GM10266 (cell line): Measurements from ENCODE around the gene TWF1.

ENCODE experiments used
- DNase-seq: peaks from one replicate; pipeline ENCODE4 v3.0.0; 2012; ENCODE audit errors: extremely low spot score
- CTCF ChIP-seq: IDR thresholded peaks from 2 replicates; pipeline ENCODE4 v1.5.1; 2012; ENCODE audit warnings: mild to moderate bottlenecking, low read depth; ENCODE audit not compliant: control insufficient read depth, insufficient read depth; ENCODE audit errors: missing control alignments

TWF1 gene

GRCh38 chr12:43806737-43807072, 588 bp upstream of the TWF1 start:
- DNase-seq, result peak; percentile 11
- TF ChIP-seq CTCF, result no peak

DNA sequence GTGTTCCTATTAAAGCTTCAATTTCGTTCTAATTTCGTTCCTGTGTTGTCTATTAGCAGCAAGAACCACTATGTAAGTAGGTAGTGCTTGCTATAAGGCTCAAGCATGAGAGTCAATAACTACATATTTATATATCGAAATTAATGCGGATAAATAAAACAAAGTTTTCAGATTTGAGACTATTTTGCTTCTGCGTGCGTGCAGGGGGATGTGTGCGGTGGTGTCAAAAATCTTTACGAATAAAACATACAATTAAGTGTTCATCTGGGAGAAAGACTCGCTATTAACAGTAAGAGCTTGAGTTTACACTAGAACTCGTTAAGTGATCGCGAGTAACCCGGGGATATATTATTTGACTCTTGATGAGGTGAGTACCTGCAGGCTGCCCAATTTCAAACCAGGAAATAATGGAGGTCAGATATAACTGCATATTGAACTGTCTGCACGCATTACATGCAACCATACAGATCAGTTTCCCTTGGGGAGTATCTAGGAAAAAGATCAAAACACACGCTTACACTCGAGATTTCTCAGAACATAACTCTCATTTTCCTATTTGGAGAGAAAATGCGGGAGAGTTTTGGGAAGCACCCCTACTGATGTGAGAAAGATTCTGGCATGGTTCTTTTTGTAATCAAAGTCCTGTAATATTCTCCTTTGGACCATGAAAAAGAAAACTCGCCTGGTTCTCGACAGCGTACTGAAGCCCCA, 813 bp downstream of the TWF1 start:
- peak; percentile 32 for DNase-seq
- no peak for TF ChIP-seq CTCF

- no peak for DNase-seq
- no peak for TF ChIP-seq CTCF
These were observed 8.4 kb downstream of the TWF1 start for GRCh38 chr12:43797561-43798217.

DNA sequence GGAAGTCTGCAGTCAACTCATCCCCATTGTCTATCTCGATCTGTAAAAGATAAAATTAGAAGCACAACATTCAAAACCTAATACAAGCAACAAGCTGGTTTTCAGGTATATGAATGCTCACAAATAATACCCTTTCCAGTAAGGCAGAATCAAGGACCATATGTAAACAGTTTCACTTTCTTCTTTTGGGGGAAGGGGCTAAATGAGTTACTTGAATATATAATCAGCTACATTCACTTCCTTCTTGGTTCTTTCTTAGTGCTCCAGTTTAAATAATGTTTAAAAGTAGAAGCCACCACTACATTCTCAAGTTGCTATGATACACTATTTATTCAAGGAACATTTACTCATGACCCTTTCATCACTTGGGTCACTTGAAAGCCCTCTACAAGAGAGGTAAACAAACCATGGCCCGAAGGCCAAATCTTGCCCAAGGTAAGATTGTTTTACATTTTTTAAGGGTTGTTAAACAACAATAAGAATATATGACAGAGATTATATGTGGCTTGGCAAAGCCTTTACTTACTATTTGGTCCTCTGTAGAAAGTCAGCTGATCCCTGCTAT, 10.3 kb downstream of the TWF1 start:
- DNase-seq, result no peak
- no peak for TF ChIP-seq CTCF

DNA sequence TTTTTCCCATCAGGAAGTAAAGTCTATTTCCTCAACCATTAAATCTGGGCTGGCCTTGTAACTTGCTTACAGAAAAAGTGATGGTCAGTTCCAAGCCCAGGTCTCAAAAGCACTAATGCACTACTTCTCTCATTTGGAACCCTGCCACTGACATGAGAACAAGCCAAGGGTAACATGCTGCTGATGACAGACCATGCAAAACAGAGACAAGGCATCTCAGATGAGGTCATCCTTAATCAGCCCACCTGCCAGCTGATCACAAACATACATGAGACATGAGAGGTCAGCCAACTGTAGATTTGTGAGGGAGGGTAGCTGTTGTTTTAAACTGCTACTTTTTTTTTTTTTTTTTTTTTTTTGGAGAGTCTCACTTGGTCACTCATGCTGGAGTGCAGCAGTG, 16.2 kb downstream of the TWF1 start:
- no peak for DNase-seq
- TF ChIP-seq CTCF, result no peak

DNA sequence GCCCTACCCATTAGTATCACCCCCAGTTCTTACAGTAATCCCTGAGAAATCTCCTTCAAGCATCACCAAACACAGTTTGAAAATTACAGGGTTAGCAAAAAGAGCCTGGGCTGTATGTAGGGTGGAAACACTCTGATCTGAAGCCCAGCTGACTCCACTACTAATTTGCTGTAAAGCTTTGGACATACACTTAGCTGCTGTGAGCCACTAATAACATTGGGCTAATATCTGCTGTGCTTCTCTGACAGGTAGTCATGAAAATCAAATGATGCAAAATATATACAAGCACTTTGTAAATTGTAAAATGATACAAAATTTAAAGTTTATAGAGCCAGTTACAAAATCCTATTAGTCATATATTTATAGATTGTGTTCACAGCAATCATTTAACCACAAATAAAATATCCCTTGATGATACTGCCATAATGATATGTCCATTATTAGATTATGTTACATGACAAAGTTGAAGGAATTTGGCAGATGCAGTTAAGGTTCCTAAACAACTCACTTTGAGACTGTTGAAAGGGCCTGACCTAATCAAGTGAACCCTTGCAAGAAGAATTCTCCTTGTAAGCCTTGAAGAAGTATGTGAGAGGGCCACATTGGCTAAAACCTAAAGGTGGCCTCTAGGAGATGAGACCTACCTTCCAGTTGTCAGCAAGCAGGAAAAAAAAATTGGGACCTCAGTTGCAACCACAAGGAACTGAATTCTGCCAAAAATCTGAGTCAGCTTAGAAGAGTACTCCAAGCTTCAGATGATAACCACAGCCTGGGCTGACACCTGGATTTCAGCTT, 19.0 kb downstream of the TWF1 start:
- DNase-seq, result no peak
- TF ChIP-seq CTCF, result no peak

- no peak for DNase-seq
- TF ChIP-seq CTCF, result peak; percentile 35
These were observed 29.6 kb downstream of the TWF1 start for GRCh38 chr12:43776498-43776897.
